Measurements from ENCODE around the gene SOCS2.

SOCS2 gene

GRCh38 chr12:93568091-93568490, 4.4 kb upstream of the SOCS2 start:
- no peak for DNase-seq

- no peak for DNase-seq
Observed at GRCh38 chr12:93569301-93569655, 3.2 kb upstream of the SOCS2 start.

GRCh38 chr12:93569656-93570551, 2.6 kb upstream of the SOCS2 start:
- peak; percentile 49 to 81 (median 69) for DNase-seq

- peak; percentile 70 to 83 (median 78) for DNase-seq
Observed at GRCh38 chr12:93570552-93571364, 1.7 kb upstream of the SOCS2 start.

GRCh38 chr12:93571365-93571924, 1.0 kb upstream of the SOCS2 start:
- DNase-seq, result peak; percentile 28 to 63 (median 56)

- DNase-seq, result peak in 3 of 6 experiments; percentile 9 to 32 (median 10)
Observed at GRCh38 chr12:93572712-93573551, 457 bp downstream of the SOCS2 start.

GRCh38 chr12:93573552-93574223, 1.2 kb downstream of the SOCS2 start:
- DNase-seq, result peak in 3 of 6 experiments; percentile 17 to 30 (median 23)

GRCh38 chr12:93577222-93577621, 4.7 kb downstream of the SOCS2 start:
- DNase-seq, result no peak

- DNase-seq, result no peak
Observed at GRCh38 chr12:93578221-93578620, 5.7 kb downstream of the SOCS2 start.

GRCh38 chr12:93580682-93581081, 8.2 kb downstream of the SOCS2 start:
- no peak for DNase-seq

GRCh38 chr12:93581370-93581769, 8.9 kb downstream of the SOCS2 start:
- no peak for DNase-seq

- DNase-seq, result no peak
Observed at GRCh38 chr12:93582351-93582750, 9.9 kb downstream of the SOCS2 start.

GRCh38 chr12:93583627-93584392, 11.3 kb downstream of the SOCS2 start:
- DNase-seq, result no peak

GRCh38 chr12:93585247-93585646, 12.8 kb downstream of the SOCS2 start:
- no peak for DNase-seq

GRCh38 chr12:93587611-93588010, 15.1 kb downstream of the SOCS2 start:
- no peak for DNase-seq

GRCh38 chr12:93589081-93589480, 16.6 kb downstream of the SOCS2 start:
- DNase-seq, result no peak

GRCh38 chr12:93591137-93591868, 18.8 kb downstream of the SOCS2 start:
- peak in 3 of 6 experiments; percentile 6 to 32 (median 28) for DNase-seq

GRCh38 chr12:93592641-93593406, 20.3 kb downstream of the SOCS2 start:
- no peak for DNase-seq

GRCh38 chr12:93593843-93594242, 21.4 kb downstream of the SOCS2 start:
- no peak for DNase-seq
